ENCODE measurements around the gene KLHL13.
"Not testable (repeated sequence)": the region's sequence is repeated elsewhere in the genome, so short reads cannot be mapped to it uniquely, and the experiment has no call there.

The KLHL13 gene

GRCh38 chrX:118116713-118117550, at the start of gene KLHL13:
Gene KLHL13, minus strand, starts transcription at chrX:118116810. Its CDS starts 88,337 bp downstream, at chrX:118028473.
- DNase-seq, result peak; percentile 10

- DNase-seq, result no peak
Measured at GRCh38 chrX:118164138-118164537, 47.5 kb upstream of the KLHL13 start.

- no peak for DNase-seq
Measured at GRCh38 chrX:118156953-118157608, 40.5 kb upstream of the KLHL13 start.

- no peak for DNase-seq
Measured at GRCh38 chrX:118156254-118156952, 39.8 kb upstream of the KLHL13 start.

GRCh38 chrX:118153270-118153669, 36.7 kb upstream of the KLHL13 start:
- no peak for DNase-seq

- no peak for DNase-seq
Measured at GRCh38 chrX:118152721-118153120, 36.1 kb upstream of the KLHL13 start.

- DNase-seq, result no peak
Measured at GRCh38 chrX:118148737-118149136, 32.1 kb upstream of the KLHL13 start.

- DNase-seq, result not testable (repeated sequence)
Measured at GRCh38 chrX:118147771-118148170, 31.2 kb upstream of the KLHL13 start.

- no peak for DNase-seq
Measured at GRCh38 chrX:118143578-118143977, 27.0 kb upstream of the KLHL13 start.

GRCh38 chrX:118131336-118131735, 14.7 kb upstream of the KLHL13 start:
- no peak for DNase-seq

GRCh38 chrX:118129681-118130080, 13.1 kb upstream of the KLHL13 start:
- no peak for DNase-seq

- DNase-seq, result no peak
Measured at GRCh38 chrX:118128724-118129123, 12.1 kb upstream of the KLHL13 start.

- DNase-seq, result no peak
Measured at GRCh38 chrX:118126286-118126685, 9.7 kb upstream of the KLHL13 start.

GRCh38 chrX:118124243-118124642, 7.6 kb upstream of the KLHL13 start:
- not testable (repeated sequence) for DNase-seq

- DNase-seq, result no peak
Measured at GRCh38 chrX:118117741-118118140, 1.1 kb upstream of the KLHL13 start.

- DNase-seq, result peak; percentile 1
Measured at GRCh38 chrX:118115953-118116712, 477 bp downstream of the KLHL13 start.

GRCh38 chrX:118114971-118115370, 1.6 kb downstream of the KLHL13 start:
- DNase-seq, result no peak

- DNase-seq, result no peak
Measured at GRCh38 chrX:118109065-118109464, 7.5 kb downstream of the KLHL13 start.

- DNase-seq, result no peak
Measured at GRCh38 chrX:118108304-118108703, 8.3 kb downstream of the KLHL13 start.

- no peak for DNase-seq
Measured at GRCh38 chrX:118100091-118100490, 16.5 kb downstream of the KLHL13 start.

GRCh38 chrX:118088084-118088483, 28.5 kb downstream of the KLHL13 start:
- DNase-seq, result no peak

- no peak for DNase-seq
Measured at GRCh38 chrX:118074196-118074595, 42.4 kb downstream of the KLHL13 start.

Data from hematopoietic multipotent progenitor cell treated with erythropoietin and hydrocortisone succinate and interleukin-3 and kit ligand, for 8 days (in vitro differentiated cells).